Heart right ventricle (tissue), 16 donors: ENCODE measurements around the gene PDE12. TPM values are rescaled to one million over a fixed set of nuclear protein-coding genes. Genes with fewer than 3 reads are reported as not detected.
A peak's percentile ranks its signal among the peaks of the same experiment; 100 is the strongest.

Experiments
- ATAC-seq, 8 donors: fragments of 200-7000 bp; cut with Tn5 transposase; one replicate each; pipeline ENCODE4 v1.9.1; 2020; ENCODE audit warnings: mild to moderate bottlenecking in 8 of 8, moderate library complexity in 8 of 8, moderate number of reproducible peaks in 1 of 8
- DNase-seq, 2 donors: peaks; one replicate each; pipeline ENCODE4 v3.0.0-alpha.2; 2020
- H3K27ac ChIP-seq, 10 donors: fragments of 200-600 bp; sonication (generic) in 2 of 10; one replicate each; pipeline versions ENCODE4 v1.5.0 to v1.8.0; 2020 to 2022; ENCODE audit warnings: mild to moderate bottlenecking in 3 of 10
- H3K27me3 ChIP-seq, 7 donors: fragments of 200-600 bp; one replicate each; pipeline ENCODE4 v1.8.0; 2021 to 2022; ENCODE audit warnings: mild to moderate bottlenecking in 2 of 7
- H3K36me3 ChIP-seq, 9 donors: fragments of 200-600 bp; sonication (generic) in 1 of 9; one replicate each; pipeline versions ENCODE4 v1.5.0 to v1.8.0; 2020 to 2022; ENCODE audit warnings: mild to moderate bottlenecking in 2 of 9
- H3K4me1 ChIP-seq, 9 donors: fragments of 200-600 bp; sonication (generic) in 1 of 9; one replicate each; pipeline versions ENCODE4 v1.5.0 to v1.8.0; 2020 to 2022; ENCODE audit warnings: mild to moderate bottlenecking in 4 of 9
- H3K4me3 ChIP-seq, 10 donors: fragments of 200-600 bp; sonication (generic) in 2 of 10; one replicate each; pipeline versions ENCODE4 v1.5.0 to v1.8.0; 2020 to 2022; ENCODE audit warnings: mild to moderate bottlenecking in 7 of 10, moderate library complexity in 2 of 10
- H3K9me3 ChIP-seq, 11 donors: fragments of 200-600 bp in 10 of 11; sonication (generic) in 2 of 11; one replicate each; pipeline versions ENCODE4 v1.5.0 to v1.8.0; 2013 to 2022; ENCODE audit warnings: mild to moderate bottlenecking in 2 of 11, control low read depth in 1 of 11, moderate library complexity in 1 of 11
- CTCF ChIP-seq, 9 donors: fragments of 200-600 bp; sonication (generic) in 2 of 9; IDR thresholded peaks; one replicate each; pipeline versions ENCODE4 v1.5.0 to v1.8.0; 2021 to 2022; ENCODE audit warnings: antibody characterized with exemption in 9 of 9, mild to moderate bottlenecking in 5 of 9, moderate library complexity in 1 of 9
- WGBS, 2 donors: extraction: QIAGEN DNeasy Blood & Tissue Kit; methylation state at CpG; one replicate each; pipeline ENCODE4 v1.1.7; 2013; ENCODE audit warnings: inconsistent platforms in 1 of 2; 5-methylcytosine and 5-hydroxymethylcytosine counted together
- intact Hi-C, 10 donors: fragments of 100-400 bp; cut with DNase I; formaldehyde crosslinking; loops; one replicate each; pipeline versions ENCODE4 v1.11.1 to v1.14.2; 2022
- polyA plus RNA-seq, 2 donors: library from polyadenylated mRNA; stranded (reverse); fragments of 200-250 nt; gene quantifications; one replicate each; pipeline ENCODE4 v1.2.3, GENCODE V29; 2013
- total RNA-seq, 10 donors: library from RNA; stranded (reverse); fragmentation: NEBNext Ultra II Directional in 3 of 10; extraction: Animal tissue kit (Norgen Biotek cat#: 25700) in 3 of 10; gene quantifications; one replicate each; pipeline versions ENCODE4 v1.2.1 to v1.2.4, GENCODE V29; 2021 to 2023
- donor health status: Arrhythmogenic right ventricular cardiomyopathy.
- donor health status: ischemic (EF 13 %, LVEDD 7.1; RV severe dilation, severe dysfunction).
- donor health status: healthy with polysubstance abuse.
- donor health status: DM: no; HTN: yes; CAD: no.
- donor health status: DM: no; HTN: no; CAD: no.
- donor health status: ischemic (EF 25% LVEDD 6.9; RV normal size, moderate dysfunction).
- donor health status: ischemic (EF 25% LVEDD 5.7; RV mildly dilated, moderate dysfunction).
- donor health status: healthy.
- donor health status: DM: yes; HTN: yes; CAD: no.
- donor health status: Ischemic cardiomyopathy.
- donor health status: ischemic (EF 35%, LVEDD 5.7; RV mildly dilated, moderate dysfunction).
- donor health status: nonischemic (EF 11% LVEDD 7.7; RV severe dilation, severe dysfunction).
- donor health status: DM: yes; HTN: yes; CAD: no.
- donor health status: PGD.
- donor health status: ischemic (EF 29% LVEDD 5.4; RV normal size, mild dysfunction).
- donor health status: nonischemic (EF 23%, LVEDD 6.1; RV moderate dilation, normal function).

The PDE12 gene
- total and polyA plus RNA-seq, 12 donors = 2.7 to 14.6 (median 12.7) TPM

- Histone ChIP-seq H3K27ac (peak overlapping the region in 4 of 10 donors; percentile 44 to 71 (median 66)), H3K4me3 (no peak overlapping the region), H3K27me3 (peaks cover 0 to 8% (median 0%) of the 10 kb centered on the region in 7 donors), H3K36me3 (no peaks in the 10 kb centered on the region), H3K4me1 (peaks cover 0 to 23% (median 12%) of the 10 kb centered on the region in 9 donors), H3K9me3 (no peaks in the 10 kb centered on the region)
- DNase-seq = no peak
- TF ChIP-seq CTCF (IDR thresholded peaks at IDR 0.05) = no peak
- no peak for ATAC-seq
- 88 to 96% methylated on average over 1 of the region's 1 CpG for WGBS, 2 donors
- intact Hi-C loops = no loop called here
Observed at GRCh38 chr3:57546616-57547015, 9.5 kb upstream of the PDE12 start.

GRCh38 chr3:57555306-57555705, 768 bp upstream of the PDE12 start:
- peak overlapping the region; percentile 60 to 92 (median 78) for H3K4me3 ChIP-seq
- no peaks in the 10 kb centered on the region for H3K9me3 ChIP-seq
- peak overlapping the region in 9 of 10 donors; percentile 75 to 93 (median 89) for H3K27ac ChIP-seq
- TF ChIP-seq CTCF (IDR thresholded peaks at IDR 0.05) = no peak
- H3K4me1 ChIP-seq = peaks cover 4 to 40% (median 34%) of the 10 kb centered on the region in 9 donors
- DNase-seq = no peak
- no peaks in the 10 kb centered on the region for H3K27me3 ChIP-seq
- peak in 3 of 8 donors; percentile 6 to 28 (median 23) for ATAC-seq
- 23 to 32% methylated on average over 8 of the region's 8 CpGs for WGBS, 2 donors
- peaks cover 0 to 17% (median 5%) of the 10 kb centered on the region in 9 donors for H3K36me3 ChIP-seq
- intact Hi-C loops = loop anchor here in 1 of 10 donors (5.0 kb wide), 1 partner anchor 42 kb away; the partner anchor contains the start of gene ARF4

- peak overlapping the region; percentile 74 to 93 (median 87) for H3K27ac ChIP-seq
- peaks cover 4 to 43% (median 37%) of the 10 kb centered on the region in 9 donors for H3K4me1 ChIP-seq
- WGBS, 2 donors = 0% methylated on average over 54 of the region's 54 CpGs
- peak; percentile 40 to 70 (median 57) for ATAC-seq
- TF ChIP-seq CTCF (IDR thresholded peaks at IDR 0.05) = no peak
- no peaks in the 10 kb centered on the region for H3K27me3 ChIP-seq
- H3K9me3 ChIP-seq = no peaks in the 10 kb centered on the region
- H3K4me3 ChIP-seq = peak overlapping the region; percentile 60 to 92 (median 78)
- intact Hi-C loops = loop anchor here in 6 of 10 donors (2.0 to 5.0 kb wide), 2 partner anchors 40 to 41 kb away; partner anchors contain the start of gene ARF4 (in 6 of the 6)
- peak in 1 of 2 donors; percentile 36 for DNase-seq
- H3K36me3 ChIP-seq = peaks cover 0 to 29% (median 13%) of the 10 kb centered on the region in 9 donors
Observed at GRCh38 chr3:57556459-57557084, 498 bp downstream of the PDE12 start.

- intact Hi-C loops = loop anchor here in 6 of 10 donors (2.0 to 5.0 kb wide), 2 partner anchors 40 kb away; partner anchors contain the start of gene ARF4 (in 6 of the 6)
- peak in 4 of 8 donors; percentile 5 to 31 (median 8) for ATAC-seq
Observed at GRCh38 chr3:57557085-57557537, 1.0 kb downstream of the PDE12 start.

More at GRCh38 chr3:57557085-57557537, 1.0 kb downstream of the PDE12 start:
- Histone ChIP-seq H3K4me1 (peaks cover 4 to 47% (median 37%) of the 10 kb centered on the region in 9 donors), H3K27me3 (no peaks in the 10 kb centered on the region), H3K36me3 (peaks cover 0 to 34% (median 13%) of the 10 kb centered on the region in 9 donors), H3K9me3 (no peaks in the 10 kb centered on the region), H3K27ac (peak overlapping the region in 9 of 10 donors; percentile 75 to 93 (median 89)), H3K4me3 (peak overlapping the region; percentile 60 to 92 (median 78))
- TF ChIP-seq CTCF (IDR thresholded peaks at IDR 0.05) = no peak
- 2% methylated on average over 29 of the region's 29 CpGs for WGBS, 2 donors
- no peak for DNase-seq
